Subcutaneous abdominal adipose tissue (tissue), 5 donors: ENCODE results near the gene CA7.

Experiments used
- H3K27ac ChIP-seq: one replicate; pipeline ENCODE4 v1.7.0; 2013; ENCODE audit warnings: low read depth, mild to moderate bottlenecking, inconsistent platforms, low read length, moderate library complexity
- H3K27me3 ChIP-seq, 5 donors: one replicate each; pipeline ENCODE4 v1.7.0; 2013; ENCODE audit warnings: low read length in 5 of 5, inconsistent platforms in 1 of 5; ENCODE audit not compliant: control insufficient read depth in 5 of 5, insufficient read depth in 4 of 5
- H3K36me3 ChIP-seq, 5 donors: one replicate each; pipeline ENCODE4 v1.7.0; 2013; ENCODE audit warnings: low read length in 5 of 5; ENCODE audit not compliant: control insufficient read depth in 5 of 5, insufficient read depth in 5 of 5
- H3K4me1 ChIP-seq, 5 donors: one replicate each; pipeline ENCODE4 v1.7.0; 2013; ENCODE audit warnings: low read length in 5 of 5, mild to moderate bottlenecking in 3 of 5, moderate library complexity in 1 of 5; ENCODE audit not compliant: control insufficient read depth in 5 of 5, insufficient read depth in 5 of 5
- H3K4me3 ChIP-seq, 5 donors: one replicate each; pipeline ENCODE4 v1.7.0; 2013; ENCODE audit warnings: low read length in 5 of 5, low read depth in 1 of 5
- H3K9ac ChIP-seq, 5 donors: one replicate each; pipeline ENCODE4 v1.7.0; 2013; ENCODE audit warnings: low read length in 5 of 5, mild to moderate bottlenecking in 4 of 5, moderate library complexity in 3 of 5
- H3K9me3 ChIP-seq, 5 donors: one replicate each; pipeline ENCODE4 v1.7.0; 2013; ENCODE audit warnings: low read length in 5 of 5; ENCODE audit not compliant: control insufficient read depth in 5 of 5
- donor health status: healthy.
- donor health status: healthy.
- donor health status: healthy.
- donor health status: healthy.
- donor health status: healthy.

The CA7 gene

DNA sequence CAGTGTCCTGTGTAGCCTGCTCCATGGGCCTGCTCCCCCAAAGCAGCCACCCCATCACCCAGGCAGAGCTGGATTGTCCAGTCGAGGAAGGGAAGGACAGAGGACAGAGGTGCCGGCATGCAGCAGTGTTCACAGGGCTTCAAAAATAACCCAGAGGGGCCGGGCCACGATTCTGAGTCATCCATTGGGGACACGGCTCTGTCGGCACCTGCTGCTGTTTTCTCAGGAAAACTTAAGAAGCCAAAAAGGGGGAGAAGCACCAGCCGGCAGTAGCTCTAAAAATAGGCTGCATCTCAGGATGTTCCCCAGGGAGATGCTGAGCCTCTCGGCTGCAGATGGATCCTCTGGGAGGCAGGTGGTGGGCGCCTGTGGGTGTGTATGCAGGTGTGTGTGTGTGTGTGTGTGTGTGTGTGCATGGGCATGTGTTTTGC lies 1.6 kb downstream of the CA7 start:
- H3K9me3 ChIP-seq, result no peaks in the 10 kb centered on the region
- H3K9ac ChIP-seq, result no peak overlapping the region
- H3K27ac ChIP-seq, result no peak overlapping the region
- H3K27me3 ChIP-seq, result peaks cover 22 to 43% (median 33%) of the 10 kb centered on the region in 5 donors
- H3K4me1 ChIP-seq, result peaks cover 0 to 13% (median 9%) of the 10 kb centered on the region in 5 donors
- no peaks in the 10 kb centered on the region for H3K36me3 ChIP-seq
- no peak overlapping the region for H3K4me3 ChIP-seq

DNA sequence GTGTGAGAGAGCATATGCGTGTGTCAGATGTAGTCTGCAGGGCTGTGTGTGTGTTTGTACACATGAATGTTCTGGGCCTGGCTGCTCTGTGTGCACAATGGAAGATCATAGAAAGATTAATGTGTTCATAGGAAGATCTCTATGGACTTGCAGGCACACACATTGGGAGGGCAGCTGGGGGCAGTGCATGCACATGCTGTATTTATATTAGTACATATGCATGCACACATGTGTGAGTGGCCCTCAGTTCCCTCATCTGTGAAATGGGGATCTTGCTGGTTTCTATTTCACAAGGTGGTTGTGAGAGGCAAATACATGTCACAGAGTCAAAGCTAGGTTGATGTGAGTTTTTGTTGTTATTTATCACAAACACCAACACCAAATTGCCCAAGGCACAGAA lies 2.1 kb downstream of the CA7 start:
- Histone ChIP-seq H3K27ac (no peak overlapping the region), H3K4me3 (no peak overlapping the region), H3K27me3 (peaks cover 22 to 43% (median 33%) of the 10 kb centered on the region in 5 donors), H3K9ac (no peak overlapping the region), H3K4me1 (peaks cover 0 to 13% (median 9%) of the 10 kb centered on the region in 5 donors), H3K36me3 (no peaks in the 10 kb centered on the region), H3K9me3 (no peaks in the 10 kb centered on the region)

DNA sequence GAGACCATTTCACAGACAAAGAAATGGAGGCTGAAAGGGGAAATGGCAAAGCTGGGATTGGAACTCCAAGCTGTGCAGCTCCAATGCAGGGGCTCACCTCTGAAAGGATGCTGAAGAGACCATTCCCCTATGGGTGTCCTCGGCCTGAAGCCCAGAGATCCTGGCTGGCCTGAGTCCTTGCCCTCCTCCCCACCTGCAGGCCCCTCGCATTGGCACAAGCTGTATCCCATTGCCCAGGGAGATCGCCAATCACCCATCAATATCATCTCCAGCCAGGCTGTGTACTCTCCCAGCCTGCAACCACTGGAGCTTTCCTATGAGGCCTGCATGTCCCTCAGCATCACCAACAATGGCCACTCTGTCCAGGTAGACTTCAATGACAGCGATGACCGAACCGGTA lies 2.6 kb downstream of the CA7 start:
- Histone ChIP-seq H3K36me3 (no peaks in the 10 kb centered on the region), H3K9me3 (no peaks in the 10 kb centered on the region), H3K4me1 (peaks cover 0 to 13% (median 9%) of the 10 kb centered on the region in 5 donors), H3K9ac (no peak overlapping the region), H3K27ac (no peak overlapping the region), H3K4me3 (no peak overlapping the region), H3K27me3 (peaks cover 22 to 43% (median 33%) of the 10 kb centered on the region in 5 donors)

DNA sequence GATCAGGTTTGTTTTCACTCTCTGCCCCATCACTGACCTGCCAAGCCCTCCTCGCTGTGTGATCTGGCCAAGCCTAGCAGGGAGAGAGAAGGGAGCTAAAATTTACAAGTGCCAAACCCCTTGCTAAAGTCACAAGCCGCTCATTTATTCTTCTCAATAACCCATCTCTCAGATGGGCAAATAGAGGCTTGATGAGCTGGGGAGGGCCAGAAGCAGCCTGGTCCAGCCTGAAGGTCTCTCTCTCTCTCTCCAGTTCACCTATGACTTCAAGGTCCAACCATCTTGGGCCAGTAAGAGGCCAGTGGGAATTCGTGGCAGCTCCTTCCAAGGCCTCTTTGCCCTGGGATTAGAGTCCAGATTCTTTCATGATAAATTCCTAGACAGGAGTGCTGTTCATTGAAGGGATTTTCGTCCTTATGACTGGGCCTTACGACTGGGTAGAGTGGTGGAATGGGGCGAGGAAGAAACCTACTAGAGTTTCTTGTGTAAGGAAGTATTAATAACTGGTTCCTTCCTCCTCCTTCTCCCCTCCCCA lies 3.4 kb downstream of the CA7 start:
- Histone ChIP-seq H3K4me3 (no peak overlapping the region), H3K4me1 (peaks cover 0 to 13% (median 9%) of the 10 kb centered on the region in 5 donors), H3K27ac (no peak overlapping the region), H3K9me3 (no peaks in the 10 kb centered on the region), H3K27me3 (peaks cover 22 to 43% (median 33%) of the 10 kb centered on the region in 5 donors), H3K36me3 (no peaks in the 10 kb centered on the region), H3K9ac (no peak overlapping the region)

DNA sequence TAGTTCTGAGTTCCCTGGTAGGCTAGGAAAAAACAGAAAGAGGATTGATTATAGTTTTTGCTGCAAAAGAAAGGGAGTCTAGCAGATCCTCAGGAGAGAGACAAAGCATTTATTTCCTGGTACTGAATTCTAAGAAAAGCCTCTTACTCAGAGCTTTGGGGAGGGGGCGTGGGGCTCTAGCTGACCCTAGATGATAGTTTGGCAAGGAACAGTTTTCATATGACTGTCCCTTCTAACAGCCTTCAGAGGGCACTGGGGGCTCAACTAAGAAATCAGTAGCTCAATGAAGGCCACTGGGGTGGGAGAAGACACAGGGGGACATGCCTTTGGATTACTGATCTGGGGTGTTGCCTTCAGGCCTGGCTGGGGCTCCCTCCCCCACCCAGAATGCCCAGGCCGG lies 4.0 kb downstream of the CA7 start:
- Histone ChIP-seq H3K4me3 (no peak overlapping the region), H3K27ac (no peak overlapping the region), H3K36me3 (no peaks in the 10 kb centered on the region), H3K27me3 (peaks cover 22 to 40% (median 33%) of the 10 kb centered on the region in 5 donors), H3K9ac (no peak overlapping the region), H3K4me1 (peaks cover 0 to 13% (median 9%) of the 10 kb centered on the region in 5 donors), H3K9me3 (no peaks in the 10 kb centered on the region)

DNA sequence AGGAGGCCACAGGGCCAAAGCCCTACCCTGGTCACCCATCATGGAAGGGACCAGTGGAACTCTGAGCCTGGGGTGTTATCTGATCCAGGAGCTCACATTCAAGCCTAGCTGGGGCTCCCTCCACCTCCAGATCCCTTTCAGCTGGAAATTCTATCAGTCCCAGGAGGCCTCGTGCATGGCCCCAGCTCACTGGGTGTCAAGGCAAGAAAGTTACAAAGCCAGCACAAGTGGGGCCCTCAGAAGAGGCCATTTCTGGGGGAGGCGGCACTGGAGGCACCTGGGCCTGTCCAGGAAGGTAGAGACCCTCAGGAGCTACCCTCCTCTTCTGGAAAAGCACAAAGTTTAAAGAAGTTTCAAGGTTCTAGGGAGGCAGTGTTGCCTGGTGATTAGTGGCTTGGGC lies 4.8 kb downstream of the CA7 start:
- Histone ChIP-seq H3K9ac (no peak overlapping the region), H3K9me3 (no peaks in the 10 kb centered on the region), H3K27me3 (peaks cover 18 to 33% (median 31%) of the 10 kb centered on the region in 5 donors), H3K4me3 (no peak overlapping the region), H3K27ac (no peak overlapping the region), H3K36me3 (no peaks in the 10 kb centered on the region), H3K4me1 (peaks cover 0 to 11% (median 9%) of the 10 kb centered on the region in 5 donors)

DNA sequence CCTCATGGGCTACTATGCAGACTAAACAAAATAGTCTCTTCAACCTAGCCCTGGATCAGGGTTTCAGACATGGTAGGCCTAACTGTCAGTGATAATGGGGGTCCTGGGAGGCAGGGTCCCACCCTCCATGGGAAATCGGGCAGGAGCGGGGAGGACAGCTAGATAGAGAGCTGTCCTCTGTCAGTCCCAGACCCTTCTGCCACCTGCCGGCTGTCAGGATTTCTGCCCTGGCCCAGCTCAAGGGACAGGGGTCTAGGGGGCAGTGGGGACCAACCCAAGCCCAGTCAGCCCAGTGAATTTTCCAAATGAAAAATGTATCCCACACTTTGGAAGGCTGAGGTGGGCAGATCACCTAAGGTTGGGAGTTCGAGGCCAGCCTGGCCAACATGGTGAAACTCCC lies 5.3 kb downstream of the CA7 start:
- no peaks in the 10 kb centered on the region for H3K9me3 ChIP-seq
- peaks cover 15 to 30% (median 27%) of the 10 kb centered on the region in 5 donors for H3K27me3 ChIP-seq
- H3K27ac ChIP-seq, result no peak overlapping the region
- H3K36me3 ChIP-seq, result no peaks in the 10 kb centered on the region
- H3K4me1 ChIP-seq, result peaks cover 0 to 5% (median 5%) of the 10 kb centered on the region in 5 donors
- no peak overlapping the region for H3K4me3 ChIP-seq
- H3K9ac ChIP-seq, result no peak overlapping the region

DNA sequence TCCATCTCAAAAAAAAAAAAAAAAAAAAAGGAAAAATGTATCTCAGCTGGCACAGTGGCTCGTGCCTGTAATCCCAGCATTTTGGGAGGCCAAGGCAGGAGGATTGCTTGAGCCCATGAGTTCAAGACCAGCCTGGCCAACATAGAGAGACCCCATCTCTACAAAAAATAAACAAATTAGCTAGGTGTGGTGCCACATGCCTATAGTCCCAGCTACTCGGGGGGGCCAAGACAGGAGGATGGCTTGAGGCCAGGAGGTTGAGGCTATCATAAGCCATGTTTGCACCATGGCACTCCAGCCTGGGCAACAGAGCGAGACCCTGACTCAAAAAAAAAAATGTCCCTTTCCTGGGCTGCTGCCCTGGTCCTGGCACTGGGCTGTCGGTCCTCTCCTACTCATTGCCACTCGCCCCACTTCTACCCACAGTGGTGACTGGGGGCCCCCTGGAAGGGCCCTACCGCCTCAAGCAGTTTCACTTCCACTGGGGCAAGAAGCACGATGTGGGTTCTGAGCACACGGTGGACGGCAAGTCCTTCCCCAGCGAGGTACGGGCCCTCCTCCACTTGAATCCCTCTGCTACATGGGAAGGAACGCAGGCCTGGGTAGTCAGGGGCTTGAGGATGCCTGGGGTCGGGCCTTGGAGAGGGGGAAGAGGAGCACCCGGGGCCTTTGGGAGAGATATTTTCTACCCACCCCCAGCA lies 6.1 kb downstream of the CA7 start:
- peaks cover 9 to 23% (median 20%) of the 10 kb centered on the region in 5 donors for H3K27me3 ChIP-seq
- no peaks in the 10 kb centered on the region for H3K9me3 ChIP-seq
- H3K9ac ChIP-seq, result no peak overlapping the region
- no peaks in the 10 kb centered on the region for H3K4me1 ChIP-seq
- no peak overlapping the region for H3K27ac ChIP-seq
- H3K4me3 ChIP-seq, result no peak overlapping the region
- H3K36me3 ChIP-seq, result no peaks in the 10 kb centered on the region

DNA sequence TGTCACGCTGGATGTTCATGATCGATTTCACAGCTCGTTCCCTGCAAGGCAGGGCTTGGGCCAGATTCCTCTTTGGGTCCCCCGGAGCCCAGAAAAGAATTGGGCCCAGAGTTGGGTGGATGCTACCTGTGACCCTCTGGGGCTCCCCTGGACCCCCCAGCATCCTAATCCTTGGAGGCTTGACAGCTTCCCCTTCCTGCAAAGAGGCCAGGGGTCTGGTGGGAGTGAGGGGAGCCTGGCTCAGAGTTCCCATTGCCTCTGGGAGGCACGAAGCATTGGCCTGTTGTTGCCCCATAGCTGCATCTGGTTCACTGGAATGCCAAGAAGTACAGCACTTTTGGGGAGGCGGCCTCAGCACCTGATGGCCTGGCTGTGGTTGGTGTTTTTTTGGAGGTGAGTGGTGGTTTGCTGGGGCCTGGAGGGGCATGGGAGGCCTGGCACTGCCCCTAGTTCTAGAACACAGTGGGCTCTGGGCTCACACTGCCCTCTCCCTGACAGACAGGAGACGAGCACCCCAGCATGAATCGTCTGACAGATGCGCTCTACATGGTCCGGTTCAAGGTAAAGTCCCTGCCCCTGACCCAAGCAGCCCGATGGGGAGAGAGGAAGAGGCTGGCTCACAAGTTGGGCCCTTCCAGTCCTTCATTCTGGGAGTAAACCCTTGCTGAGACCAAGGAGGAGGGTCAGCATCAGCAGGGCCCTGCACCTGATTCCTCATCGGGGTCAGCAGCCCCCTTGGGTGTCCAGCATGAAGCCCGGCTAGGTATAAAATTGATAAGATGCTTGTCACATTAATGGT lies 7.2 kb downstream of the CA7 start:
- H3K36me3 ChIP-seq, result no peaks in the 10 kb centered on the region
- no peak overlapping the region for H3K9ac ChIP-seq
- H3K27me3 ChIP-seq, result peaks cover under 1 to 12% (median 9%) of the 10 kb centered on the region in 5 donors
- H3K4me3 ChIP-seq, result no peak overlapping the region
- no peak overlapping the region for H3K27ac ChIP-seq
- H3K9me3 ChIP-seq, result no peaks in the 10 kb centered on the region
- H3K4me1 ChIP-seq, result no peaks in the 10 kb centered on the region
